H7 (cell line): Measurements from ENCODE around the gene PCSK6. TPM values are rescaled to one million over a fixed set of nuclear protein-coding genes. Genes with fewer than 3 reads are reported as not detected.

Experiments used
- DNase-seq: peaks from one replicate; pipeline ENCODE4 v3.0.0; 2012
- H3K27me3 ChIP-seq: 2 replicates; pipeline ENCODE4 v1.6.0; 2011; ENCODE audit warnings: mild to moderate bottlenecking, low read length; ENCODE audit not compliant: control insufficient read depth, insufficient read depth
- H3K36me3 ChIP-seq: replicated peaks from 2 replicates; pipeline ENCODE4 v1.5.1; 2011; ENCODE audit warnings: low read length; ENCODE audit not compliant: control insufficient read depth, insufficient read depth
- H3K4me3 ChIP-seq: 2 replicates; pipeline ENCODE4 v1.5.1; 2011; ENCODE audit warnings: low read depth, mild to moderate bottlenecking, control low read depth, low read length, moderate library complexity; ENCODE audit not compliant: insufficient read depth
- total RNA-seq: library from RNA; depleted of rRNA; stranded (reverse); fragments of >200 nt; shearing (Covaris generic); gene quantifications from 2 replicates; pipeline ENCODE4 v1.2.3, GENCODE V29; 2014

PCSK6 gene
- total RNA-seq, 1 experiment from 2014 or later: 3.9 TPM

DNA sequence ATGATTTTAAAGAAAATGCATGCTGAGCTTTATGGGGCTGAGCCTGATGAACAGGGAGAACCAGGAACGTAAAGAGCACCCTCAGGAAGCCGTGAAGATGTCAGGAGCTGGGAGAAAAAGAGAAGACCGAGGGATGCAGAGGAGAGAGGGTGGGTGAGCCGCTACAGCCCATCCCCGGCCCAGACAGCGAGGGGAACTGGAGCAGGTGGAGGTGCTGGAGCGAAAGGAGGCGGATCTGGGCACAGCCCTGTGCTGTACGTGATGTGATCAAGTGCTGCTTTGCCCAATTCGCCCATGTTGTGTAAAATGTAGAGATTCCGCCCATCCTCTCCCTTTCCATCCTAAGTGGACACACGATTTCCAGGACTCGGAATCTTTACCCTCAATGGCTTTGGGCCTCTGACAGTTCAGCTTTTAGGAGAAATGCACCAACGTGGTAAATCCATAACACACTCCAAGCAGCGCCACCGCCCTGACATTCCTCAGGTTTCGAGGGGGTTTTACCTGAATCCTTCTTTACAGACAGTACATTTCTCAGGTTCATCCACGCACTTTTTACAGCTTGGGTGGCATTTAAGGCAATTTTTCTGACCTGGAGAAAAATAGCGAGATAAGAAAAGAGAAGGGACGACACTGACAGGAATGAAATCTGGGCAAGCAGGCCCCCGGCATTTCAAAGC lies 167.4 kb downstream of the PCSK6 start:
- no peaks in the 10 kb centered on the region for H3K27me3 ChIP-seq
- no peak for DNase-seq
- no peaks in the 10 kb centered on the region for H3K36me3 ChIP-seq
- H3K4me3 ChIP-seq: no peak overlapping the region

GRCh38 chr15:101320501-101321052 lies 168.9 kb downstream of the PCSK6 start:
- no peaks in the 10 kb centered on the region for H3K36me3 ChIP-seq
- no peak overlapping the region for H3K4me3 ChIP-seq
- DNase-seq: peak; percentile 89
- H3K27me3 ChIP-seq: no peaks in the 10 kb centered on the region

GRCh38 chr15:101318839-101319238 lies 170.7 kb downstream of the PCSK6 start:
- no peak for DNase-seq
- no peaks in the 10 kb centered on the region for H3K36me3 ChIP-seq
- no peak overlapping the region for H3K4me3 ChIP-seq
- no peaks in the 10 kb centered on the region for H3K27me3 ChIP-seq

DNA sequence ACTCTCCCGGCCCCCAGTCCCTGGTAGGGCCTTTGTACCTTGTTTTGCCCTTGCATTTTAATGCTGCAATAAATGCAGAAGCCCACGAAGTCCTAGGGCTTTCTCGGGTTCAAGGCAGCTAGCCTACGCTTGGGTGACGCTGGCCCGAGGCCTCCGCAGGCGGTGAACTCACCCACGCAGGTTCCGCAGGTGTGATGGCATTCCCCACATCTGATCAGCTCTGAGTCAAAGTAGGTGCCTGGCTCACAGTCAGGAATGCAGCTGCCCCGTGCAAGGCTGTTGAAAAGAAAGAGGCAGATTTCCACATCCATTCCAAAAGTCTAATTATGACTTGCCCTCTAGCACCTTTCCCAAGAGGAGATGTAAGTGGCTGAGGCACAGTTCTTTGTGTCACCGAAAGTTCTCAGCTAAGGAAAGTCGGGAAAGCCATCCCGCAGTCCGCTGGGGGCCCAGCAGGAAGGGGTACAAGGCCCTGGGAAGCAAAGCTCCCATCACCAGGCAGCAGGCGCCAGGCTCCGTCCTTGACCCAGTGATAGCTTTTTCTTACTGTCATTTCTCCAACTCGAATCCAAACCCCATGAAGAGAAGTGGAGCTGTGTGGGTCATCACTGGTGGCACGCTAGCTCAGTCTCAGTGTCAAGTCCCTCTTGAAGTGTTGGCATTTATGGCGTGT lies 171.2 kb downstream of the PCSK6 start:
- no peaks in the 10 kb centered on the region for H3K27me3 ChIP-seq
- no peak for DNase-seq
- H3K36me3 ChIP-seq: no peaks in the 10 kb centered on the region
- no peak overlapping the region for H3K4me3 ChIP-seq

DNA sequence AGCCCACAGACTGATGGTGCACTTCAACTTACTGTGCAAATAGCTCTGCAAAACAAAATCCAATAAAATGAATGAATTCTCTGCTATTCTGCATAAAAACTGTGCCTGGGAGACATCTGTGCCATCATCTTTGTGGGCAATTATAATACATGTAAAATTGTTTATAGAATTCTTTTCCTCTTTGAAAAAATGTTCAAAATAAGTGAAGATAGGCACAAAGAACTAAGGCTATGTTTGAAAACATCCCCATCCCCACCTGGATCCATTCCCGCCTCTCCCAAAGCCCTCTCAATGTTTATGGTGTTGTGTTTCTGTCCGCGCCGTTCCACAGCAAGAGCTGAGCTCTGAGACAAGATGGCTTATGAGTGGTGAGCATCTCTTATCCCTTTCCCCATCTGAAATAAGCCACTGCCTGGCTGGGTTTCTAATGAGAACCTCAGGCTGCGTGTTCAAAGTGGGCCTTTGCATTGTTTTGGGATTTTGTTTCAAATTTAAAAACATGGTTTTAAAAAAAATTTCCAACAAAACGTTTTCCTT lies 172.1 kb downstream of the PCSK6 start:
- H3K4me3 ChIP-seq: no peak overlapping the region
- no peaks in the 10 kb centered on the region for H3K36me3 ChIP-seq
- DNase-seq: no peak
- H3K27me3 ChIP-seq: no peaks in the 10 kb centered on the region

- Histone ChIP-seq H3K27me3 (no peaks in the 10 kb centered on the region), H3K36me3 (no peaks in the 10 kb centered on the region), H3K4me3 (no peak overlapping the region)
- DNase-seq: no peak
These were observed 173.0 kb downstream of the PCSK6 start for GRCh38 chr15:101316529-101316928.

- H3K27me3 ChIP-seq: no peaks in the 10 kb centered on the region
- H3K4me3 ChIP-seq: no peak overlapping the region
- no peaks in the 10 kb centered on the region for H3K36me3 ChIP-seq
- DNase-seq: no peak
These were observed 173.8 kb downstream of the PCSK6 start for GRCh38 chr15:101315736-101316135.

GRCh38 chr15:101314336-101315125 lies 175.0 kb downstream of the PCSK6 start:
- no peak overlapping the region for H3K4me3 ChIP-seq
- no peaks in the 10 kb centered on the region for H3K36me3 ChIP-seq
- no peak for DNase-seq
- no peaks in the 10 kb centered on the region for H3K27me3 ChIP-seq

- no peak overlapping the region for H3K4me3 ChIP-seq
- H3K27me3 ChIP-seq: no peaks in the 10 kb centered on the region
- peak; percentile 68 for DNase-seq
- no peaks in the 10 kb centered on the region for H3K36me3 ChIP-seq
These were observed 176.3 kb downstream of the PCSK6 start for GRCh38 chr15:101313041-101313761.

DNA sequence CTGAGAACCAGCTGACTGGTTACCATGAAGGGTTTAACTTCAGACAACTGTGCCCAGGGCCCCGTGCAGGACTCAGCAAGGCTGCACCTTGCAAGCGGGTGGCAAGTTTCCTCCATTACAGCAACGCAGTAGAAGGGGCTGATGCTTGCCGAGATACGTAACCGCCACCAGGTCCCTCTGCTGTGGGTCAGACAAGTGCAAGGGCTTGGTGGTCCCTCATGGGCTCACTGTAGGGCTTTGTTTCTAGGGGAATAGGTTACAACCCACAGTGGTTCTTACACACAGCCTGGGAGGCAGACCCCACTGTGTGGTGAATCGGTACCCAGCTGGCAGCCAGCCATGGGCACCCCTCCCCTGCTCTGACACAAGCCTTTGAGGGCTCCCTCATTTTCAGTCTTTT lies 179.0 kb downstream of the PCSK6 start:
- Histone ChIP-seq H3K36me3 (no peaks in the 10 kb centered on the region), H3K4me3 (no peak overlapping the region), H3K27me3 (no peaks in the 10 kb centered on the region)
- no peak for DNase-seq

GRCh38 chr15:101310161-101310480 lies 179.4 kb downstream of the PCSK6 start:
- no peak for DNase-seq
- Histone ChIP-seq H3K36me3 (no peaks in the 10 kb centered on the region), H3K4me3 (no peak overlapping the region), H3K27me3 (no peaks in the 10 kb centered on the region)

- DNase-seq: no peak
- no peak overlapping the region for H3K4me3 ChIP-seq
- no peaks in the 10 kb centered on the region for H3K27me3 ChIP-seq
- no peaks in the 10 kb centered on the region for H3K36me3 ChIP-seq
These were observed 179.9 kb downstream of the PCSK6 start for GRCh38 chr15:101309436-101310160.

- no peaks in the 10 kb centered on the region for H3K36me3 ChIP-seq
- peak; percentile 33 for DNase-seq
These were observed 180.7 kb downstream of the PCSK6 start for GRCh38 chr15:101308604-101309435.

More at GRCh38 chr15:101308604-101309435, 180.7 kb downstream of the PCSK6 start:
- no peaks in the 10 kb centered on the region for H3K27me3 ChIP-seq
- H3K4me3 ChIP-seq: no peak overlapping the region
